HCEC 1CT (cell line): ENCODE data around the gene CSTB.

ENCODE experiments used
- DNase-seq: peaks from one replicate; pipeline ENCODE4 v3.0.0-alpha.2; 2017

Gene CSTB

DNA sequence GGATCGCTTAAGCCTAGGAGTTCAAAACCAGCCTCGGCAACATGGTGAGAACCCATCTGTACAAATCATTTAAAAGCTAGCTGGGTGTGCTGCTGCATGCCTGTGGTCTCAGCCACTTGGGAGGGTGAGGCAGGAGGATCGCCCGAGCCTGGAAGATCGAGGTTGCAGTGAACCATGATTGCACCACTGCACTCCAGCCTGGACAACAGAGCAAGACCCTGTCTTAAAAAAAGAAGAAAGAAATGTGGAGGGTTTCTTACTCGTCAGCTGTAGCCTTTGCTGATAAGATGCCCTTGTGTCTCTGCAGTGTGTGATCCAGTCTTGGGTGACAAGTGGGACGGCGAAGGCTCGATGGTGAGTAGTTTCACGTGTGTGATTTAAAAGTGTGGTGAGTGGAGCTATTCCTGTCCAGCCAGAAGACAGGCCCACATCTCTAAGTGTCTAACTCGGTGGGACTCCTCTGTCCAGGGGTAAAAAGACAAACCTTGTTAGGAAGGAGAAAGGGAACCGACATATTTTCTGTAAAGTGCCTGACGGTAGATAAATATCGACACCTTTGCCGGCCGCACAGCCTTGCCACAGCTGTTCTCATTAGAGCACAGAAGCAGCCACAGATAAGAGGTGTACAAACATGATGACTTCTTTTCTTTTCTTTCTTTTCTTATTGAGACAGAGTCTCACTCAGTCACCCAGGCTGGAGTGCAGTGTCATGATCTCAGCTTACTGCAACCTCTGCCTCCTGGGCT lies 30.2 kb downstream of the CSTB start:
- no peak for DNase-seq

DNA sequence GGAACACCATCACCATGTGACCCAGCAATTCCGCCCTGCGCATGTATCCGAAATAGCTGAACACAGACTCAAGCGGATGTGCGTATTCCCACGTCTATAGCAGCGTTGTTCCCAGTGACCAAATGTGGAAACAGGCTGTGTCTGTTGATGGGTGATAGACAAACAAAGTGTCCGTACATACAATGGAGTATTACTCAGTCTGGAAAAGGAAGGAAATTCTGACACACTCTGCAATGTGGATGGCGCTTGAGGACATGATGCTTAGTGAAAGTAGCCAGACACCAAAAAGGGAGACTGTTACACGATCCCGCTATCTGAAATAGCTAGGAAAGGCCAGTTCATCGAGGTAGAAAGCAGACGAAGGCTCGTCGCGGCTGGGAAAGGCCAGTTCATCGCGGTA lies 31.4 kb downstream of the CSTB start:
- no peak for DNase-seq

DNA sequence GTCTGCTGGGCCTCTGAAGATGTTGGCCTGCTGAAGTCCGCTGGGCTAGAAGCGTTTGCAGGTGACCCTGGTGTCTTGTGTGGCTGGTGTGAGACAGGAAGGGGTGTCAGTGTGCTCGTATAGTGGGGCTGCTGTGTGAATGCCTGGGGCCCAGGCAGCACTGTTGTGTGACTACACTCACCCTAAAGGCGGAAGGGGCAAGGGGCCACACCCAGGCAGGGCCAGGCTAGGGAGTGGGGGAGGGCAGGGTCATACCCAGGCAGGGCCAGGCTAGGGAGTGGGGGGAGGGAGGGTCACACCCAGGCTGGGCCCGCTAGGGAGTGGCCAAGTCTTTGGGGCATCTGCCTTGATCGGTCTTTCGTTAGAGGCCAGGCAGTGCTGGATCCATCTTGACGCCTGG lies 32.2 kb downstream of the CSTB start:
- DNase-seq: no peak

GRCh38 chr21:43741423-43742096 lies 34.5 kb downstream of the CSTB start:
- DNase-seq: no peak

- no peak for DNase-seq
Observed at GRCh38 chr21:43740497-43741156, 35.5 kb downstream of the CSTB start.

- no peak for DNase-seq
Observed at GRCh38 chr21:43739621-43740435, 36.3 kb downstream of the CSTB start.

GRCh38 chr21:43737158-43737950 lies 38.8 kb downstream of the CSTB start:
- no peak for DNase-seq

GRCh38 chr21:43736224-43736883 lies 39.8 kb downstream of the CSTB start:
- no peak for DNase-seq

DNA sequence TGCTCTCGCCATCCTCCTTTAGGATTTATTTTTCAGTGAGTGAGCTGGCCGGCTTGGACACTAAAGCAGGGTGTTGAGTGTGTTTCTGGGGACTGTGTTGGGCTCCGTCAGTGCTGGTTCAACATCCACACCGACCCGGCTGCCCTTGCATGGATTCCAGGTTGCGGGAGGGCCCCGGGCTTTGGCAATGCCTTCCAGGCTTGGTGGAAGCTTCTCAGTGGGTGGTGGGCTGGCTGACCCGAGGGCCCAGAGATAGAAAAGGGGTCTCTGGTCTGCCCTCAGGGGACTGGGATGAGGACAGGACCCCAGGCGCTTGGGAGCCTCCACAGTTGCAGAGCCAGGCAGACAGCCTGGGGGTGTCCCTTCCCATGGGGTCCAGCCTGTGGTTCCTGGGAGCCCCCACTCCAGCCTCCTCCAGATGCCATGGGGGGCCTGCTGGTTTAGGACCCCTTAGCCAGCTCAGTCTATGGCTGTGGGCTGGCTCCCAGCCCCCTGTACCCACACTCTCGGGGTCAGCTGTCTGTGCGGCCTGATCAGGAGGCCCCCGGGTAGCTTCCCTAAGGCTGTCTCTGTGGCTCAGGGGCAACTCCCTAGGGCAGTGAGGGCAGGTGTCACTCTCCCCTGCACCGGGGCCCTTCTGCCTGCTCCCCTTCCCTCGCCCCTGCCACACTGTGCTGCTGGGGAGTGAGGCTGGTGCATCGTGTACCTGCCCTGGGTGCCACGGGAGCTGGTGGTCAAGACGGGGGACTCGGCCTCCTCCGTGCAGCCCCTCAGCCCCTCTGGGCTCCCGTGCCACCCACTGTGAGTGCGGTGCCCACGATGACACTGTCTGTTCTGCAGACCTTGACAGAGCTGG lies 40.6 kb downstream of the CSTB start:
- DNase-seq: no peak

DNA sequence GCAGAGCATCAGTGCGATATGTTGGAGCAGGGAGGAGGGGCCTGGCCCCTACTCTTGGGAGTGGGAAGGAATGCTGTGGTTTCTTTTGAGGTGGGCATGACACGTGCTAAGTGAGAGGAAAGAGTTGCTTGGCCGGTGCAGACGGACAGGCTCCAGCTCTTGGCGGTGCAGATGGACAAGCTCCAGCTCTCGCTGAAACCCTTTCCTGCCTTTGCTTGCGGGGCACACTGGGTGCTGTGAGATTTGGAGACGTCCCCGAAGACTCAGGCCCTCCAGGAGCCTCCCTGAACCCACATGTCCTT lies 41.2 kb downstream of the CSTB start:
- DNase-seq: no peak

- DNase-seq: no peak
Observed at GRCh38 chr21:43734131-43734927, 41.8 kb downstream of the CSTB start.

GRCh38 chr21:43733529-43734071 lies 42.5 kb downstream of the CSTB start:
- DNase-seq: no peak

- no peak for DNase-seq
Observed at GRCh38 chr21:43733060-43733459, 43.0 kb downstream of the CSTB start.

DNA sequence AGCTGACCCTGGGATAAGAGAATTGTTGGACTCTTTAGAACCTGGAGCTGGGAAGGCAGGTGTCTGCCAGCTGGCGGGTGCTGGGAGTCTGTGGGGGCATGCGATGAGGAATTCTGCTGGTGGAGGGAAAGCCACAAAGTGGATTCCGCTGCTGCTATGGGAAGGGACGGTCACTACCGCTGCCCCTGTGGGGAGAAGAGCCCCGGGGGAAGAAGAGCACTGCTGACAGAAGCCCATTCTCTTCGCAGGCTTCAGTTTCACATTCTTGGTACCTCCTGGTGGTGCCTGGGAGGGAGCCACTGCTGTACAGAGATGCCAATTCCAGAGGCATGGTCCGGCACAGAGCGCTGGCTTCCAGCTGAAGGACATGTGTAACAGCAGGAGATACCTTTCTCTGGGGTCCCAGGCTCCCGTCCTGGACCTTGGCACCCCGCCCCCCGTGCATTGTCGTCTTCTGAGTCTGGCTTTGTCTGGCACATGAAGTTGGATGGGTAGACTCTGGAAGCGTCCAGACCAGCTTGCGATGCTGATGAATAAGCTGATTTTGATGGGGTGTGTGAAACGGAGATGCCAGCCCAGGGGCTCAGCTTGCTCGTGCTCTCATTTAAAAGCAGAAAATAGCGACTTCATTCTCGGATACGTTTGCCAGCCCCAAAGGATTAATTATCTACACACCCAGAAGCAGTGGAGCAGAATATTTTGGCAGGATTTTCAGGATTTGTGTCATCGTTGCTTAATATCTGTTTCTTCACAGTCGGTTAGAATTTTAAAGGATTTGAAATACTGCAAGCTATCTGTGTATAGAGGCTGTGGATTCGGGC lies 44.0 kb downstream of the CSTB start:
- no peak for DNase-seq

- no peak for DNase-seq
Observed at GRCh38 chr21:43731476-43731875, 44.6 kb downstream of the CSTB start.

GRCh38 chr21:43728467-43729390 lies 47.4 kb downstream of the CSTB start:
- peak; percentile 99 for DNase-seq

DNA sequence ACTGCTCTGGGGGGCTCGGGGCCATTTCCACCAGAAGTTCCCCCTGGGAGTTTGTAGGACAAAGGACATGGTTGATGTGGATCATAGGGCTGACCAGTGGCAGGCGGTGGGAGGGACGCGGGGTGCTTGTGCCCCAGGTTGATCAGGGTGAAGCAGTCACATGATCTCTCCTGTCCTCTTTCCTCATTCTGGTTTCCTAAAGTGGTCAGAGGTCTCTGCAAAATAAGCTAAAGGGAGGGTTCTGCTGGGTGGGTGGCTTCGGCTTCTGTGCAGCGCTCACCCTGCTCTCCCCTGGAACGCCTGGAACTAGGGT lies 48.0 kb downstream of the CSTB start:
- no peak for DNase-seq
